K562 (cell line): Measurements from ENCODE around the gene ITGA7. TPM values are rescaled to one million over a fixed set of nuclear protein-coding genes. Genes with fewer than 3 reads are reported as not detected.
A peak's percentile ranks its signal among the peaks of the same experiment; 100 is the strongest.

Experiments
- CBX5 ChIP-seq: IDR thresholded peaks from 2 replicates; pipeline ENCODE4 v1.6.1; 2014; ENCODE audit warnings: low read depth, borderline replicate concordance
- CHCHD3 ChIP-seq: fragments of 250-450 bp; sonication (Bioruptor Pico); IDR thresholded peaks from 2 replicates; pipeline ENCODE4 v2.1.2; 2022; ENCODE audit warnings: mild to moderate bottlenecking
- CREM ChIP-seq: IDR thresholded peaks from 2 replicates; pipeline ENCODE4 v1.6.1; 2014; ENCODE audit warnings: antibody characterized with exemption, low read depth
- DMBX1 ChIP-seq: fragments of 250-450 bp; sonication (Bioruptor Pico); IDR thresholded peaks from 2 replicates; pipeline ENCODE4 v1.8.0; 2022; ENCODE audit warnings: inconsistent platforms, mild to moderate bottlenecking, moderate library complexity, borderline replicate concordance
- LEF1 ChIP-seq: fragments of 450-650 bp; IDR thresholded peaks from 2 replicates; pipeline ENCODE4 v1.6.1; 2016; ENCODE audit warnings: mild to moderate bottlenecking
- MTA1 ChIP-seq: fragments of 450-650 bp; IDR thresholded peaks from 2 replicates; pipeline ENCODE4 v1.6.1; 2017; ENCODE audit warnings: borderline replicate concordance
- MYNN ChIP-seq, 2 experiments: sonication (generic); formaldehyde crosslinking in 1 of 2; IDR thresholded peaks; 2 replicates each; pipeline versions ENCODE4 v1.5.0 to v1.6.1; 2016 to 2020; ENCODE audit warnings: antibody characterized with exemption in 1 of 2, missing genetic modification reagents in 1 of 2
- POLR2AphosphoS2 ChIP-seq: IDR thresholded peaks from 2 replicates; pipeline ENCODE4 v1.6.1; 2012; ENCODE audit warnings: low read length, improper control_type of control experiment
- POLR2B ChIP-seq: fragments of 450-650 bp; IDR thresholded peaks from 2 replicates; pipeline ENCODE4 v1.6.1; 2018; ENCODE audit warnings: low read depth; ENCODE audit not compliant: partially characterized antibody
- SMARCB1 ChIP-seq: IDR thresholded peaks from 2 replicates; pipeline ENCODE4 v1.6.1; 2011; ENCODE audit warnings: improper control_type of control experiment, low read depth; ENCODE audit not compliant: insufficient read length
- YBX1 ChIP-seq: fragments of 450-650 bp; IDR thresholded peaks from 2 replicates; pipeline ENCODE4 v1.7.1; 2016; ENCODE audit warnings: mild to moderate bottlenecking
- ZNF165 ChIP-seq: fragments of 250-450 bp; sonication (Bioruptor Pico); IDR thresholded peaks from 2 replicates; pipeline ENCODE4 v1.4.0; 2020; ENCODE audit warnings: borderline replicate concordance
- ZNF41 ChIP-seq: fragments of 250-450 bp; sonication (Bioruptor Pico); conservative IDR thresholded peaks from 2 replicates; pipeline ENCODE4 v1.4.0; 2020; ENCODE audit warnings: mild to moderate bottlenecking
- ZNF717 ChIP-seq: fragments of 250-450 bp; sonication (Bioruptor Pico); IDR thresholded peaks from 2 replicates; pipeline ENCODE4 v1.5.0; 2021
- polyA plus RNA-seq, 8 experiments: library from polyadenylated mRNA; depleted of rRNA in 4 of 8; stranded (reverse) in 5 of 8; unstranded in 3 of 8; fragments of >200 nt; fragmentation: Nextera tagmentation in 2 of 8; fragmentation: Illumina TruSeq in 1 of 8; extraction: Ambion mirVana in 2 of 8; extraction: Trizol in 1 of 8; gene quantifications; 2 replicates each; pipeline versions ENCODE4 v1.2.1 to v1.2.3, GENCODE V29; 2011 to 2014; ENCODE audit warnings: inconsistent platforms in 1 of 8, missing spikeins in 1 of 8
- total RNA-seq, 7 experiments: library from RNA; depleted of rRNA in 6 of 7; stranded (reverse); fragments of >200 nt in 6 of 7; fragmentation: Illumina TruSeq in 2 of 7; extraction: Trizol in 2 of 7; gene quantifications; 2 replicates each; pipeline versions ENCODE4 v1.2.1 to v1.2.3, GENCODE V29; 2011 to 2021; ENCODE audit warnings: low replicate concordance in 1 of 7
- TF ChIP-seq, protein P1 (sequence below), 2 experiments: fragments of 450-650 bp; IDR thresholded peaks; 2 replicates each; pipeline ENCODE4 v1.6.1; 2016; ENCODE audit warnings: mild to moderate bottlenecking in 2 of 2, borderline replicate concordance in 1 of 2, low read depth in 1 of 2, moderate library complexity in 1 of 2
- TF ChIP-seq, protein P2 (sequence below): IDR thresholded peaks from 2 replicates; pipeline ENCODE4 v1.6.1; 2011; ENCODE audit warnings: borderline replicate concordance, low read depth, mild to moderate bottlenecking, moderate library complexity, low read length; ENCODE audit not compliant: insufficient read depth, poor library complexity, severe bottlenecking

Gene ITGA7
- total and polyA plus RNA-seq, 9 of the 15 experiments (the other 6 are each of a cell fraction or from before 2014, with no cell fraction given), result 0.11 to 2.3 (median 0.56) TPM; not detected in 1

DNA sequence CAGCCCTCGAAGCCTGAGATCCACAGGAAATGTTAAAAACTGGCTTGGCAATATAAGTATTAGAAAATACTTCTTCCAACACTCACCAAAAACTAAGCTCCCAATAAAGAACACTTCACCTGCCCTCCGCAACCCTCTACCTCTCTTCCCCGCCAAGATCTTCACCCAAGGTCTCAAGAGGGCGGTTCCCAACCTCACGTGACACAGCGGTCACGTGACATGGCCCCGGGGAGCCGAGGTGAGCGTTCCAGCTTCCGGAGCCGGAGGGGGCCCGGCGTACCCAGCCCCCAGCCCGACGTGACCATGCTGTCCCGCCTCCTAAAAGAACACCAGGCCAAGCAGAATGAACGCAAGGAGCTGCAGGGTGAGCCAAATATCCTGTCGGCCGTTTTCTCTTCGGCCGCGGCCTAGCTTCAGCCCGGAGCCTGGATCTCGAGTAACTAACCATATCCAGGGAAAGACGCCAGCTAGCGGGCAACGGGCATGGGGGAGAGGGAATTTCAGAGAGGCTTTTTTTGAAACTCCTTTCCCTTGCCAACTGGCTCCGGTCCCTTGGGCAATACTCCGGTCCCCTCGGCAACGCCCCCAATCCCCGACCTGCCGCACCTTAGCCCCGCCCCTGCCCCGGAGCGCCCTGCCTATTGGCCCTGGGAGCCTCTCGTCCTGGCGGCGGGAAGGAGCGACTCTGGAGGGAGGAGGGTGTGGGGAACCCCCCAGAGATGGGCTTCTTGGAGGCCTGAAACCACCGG is 8.3 kb upstream of the ITGA7 start, which contains the start of gene BLOC1S1 (continued):
- TF ChIP-seq, protein P1, sequence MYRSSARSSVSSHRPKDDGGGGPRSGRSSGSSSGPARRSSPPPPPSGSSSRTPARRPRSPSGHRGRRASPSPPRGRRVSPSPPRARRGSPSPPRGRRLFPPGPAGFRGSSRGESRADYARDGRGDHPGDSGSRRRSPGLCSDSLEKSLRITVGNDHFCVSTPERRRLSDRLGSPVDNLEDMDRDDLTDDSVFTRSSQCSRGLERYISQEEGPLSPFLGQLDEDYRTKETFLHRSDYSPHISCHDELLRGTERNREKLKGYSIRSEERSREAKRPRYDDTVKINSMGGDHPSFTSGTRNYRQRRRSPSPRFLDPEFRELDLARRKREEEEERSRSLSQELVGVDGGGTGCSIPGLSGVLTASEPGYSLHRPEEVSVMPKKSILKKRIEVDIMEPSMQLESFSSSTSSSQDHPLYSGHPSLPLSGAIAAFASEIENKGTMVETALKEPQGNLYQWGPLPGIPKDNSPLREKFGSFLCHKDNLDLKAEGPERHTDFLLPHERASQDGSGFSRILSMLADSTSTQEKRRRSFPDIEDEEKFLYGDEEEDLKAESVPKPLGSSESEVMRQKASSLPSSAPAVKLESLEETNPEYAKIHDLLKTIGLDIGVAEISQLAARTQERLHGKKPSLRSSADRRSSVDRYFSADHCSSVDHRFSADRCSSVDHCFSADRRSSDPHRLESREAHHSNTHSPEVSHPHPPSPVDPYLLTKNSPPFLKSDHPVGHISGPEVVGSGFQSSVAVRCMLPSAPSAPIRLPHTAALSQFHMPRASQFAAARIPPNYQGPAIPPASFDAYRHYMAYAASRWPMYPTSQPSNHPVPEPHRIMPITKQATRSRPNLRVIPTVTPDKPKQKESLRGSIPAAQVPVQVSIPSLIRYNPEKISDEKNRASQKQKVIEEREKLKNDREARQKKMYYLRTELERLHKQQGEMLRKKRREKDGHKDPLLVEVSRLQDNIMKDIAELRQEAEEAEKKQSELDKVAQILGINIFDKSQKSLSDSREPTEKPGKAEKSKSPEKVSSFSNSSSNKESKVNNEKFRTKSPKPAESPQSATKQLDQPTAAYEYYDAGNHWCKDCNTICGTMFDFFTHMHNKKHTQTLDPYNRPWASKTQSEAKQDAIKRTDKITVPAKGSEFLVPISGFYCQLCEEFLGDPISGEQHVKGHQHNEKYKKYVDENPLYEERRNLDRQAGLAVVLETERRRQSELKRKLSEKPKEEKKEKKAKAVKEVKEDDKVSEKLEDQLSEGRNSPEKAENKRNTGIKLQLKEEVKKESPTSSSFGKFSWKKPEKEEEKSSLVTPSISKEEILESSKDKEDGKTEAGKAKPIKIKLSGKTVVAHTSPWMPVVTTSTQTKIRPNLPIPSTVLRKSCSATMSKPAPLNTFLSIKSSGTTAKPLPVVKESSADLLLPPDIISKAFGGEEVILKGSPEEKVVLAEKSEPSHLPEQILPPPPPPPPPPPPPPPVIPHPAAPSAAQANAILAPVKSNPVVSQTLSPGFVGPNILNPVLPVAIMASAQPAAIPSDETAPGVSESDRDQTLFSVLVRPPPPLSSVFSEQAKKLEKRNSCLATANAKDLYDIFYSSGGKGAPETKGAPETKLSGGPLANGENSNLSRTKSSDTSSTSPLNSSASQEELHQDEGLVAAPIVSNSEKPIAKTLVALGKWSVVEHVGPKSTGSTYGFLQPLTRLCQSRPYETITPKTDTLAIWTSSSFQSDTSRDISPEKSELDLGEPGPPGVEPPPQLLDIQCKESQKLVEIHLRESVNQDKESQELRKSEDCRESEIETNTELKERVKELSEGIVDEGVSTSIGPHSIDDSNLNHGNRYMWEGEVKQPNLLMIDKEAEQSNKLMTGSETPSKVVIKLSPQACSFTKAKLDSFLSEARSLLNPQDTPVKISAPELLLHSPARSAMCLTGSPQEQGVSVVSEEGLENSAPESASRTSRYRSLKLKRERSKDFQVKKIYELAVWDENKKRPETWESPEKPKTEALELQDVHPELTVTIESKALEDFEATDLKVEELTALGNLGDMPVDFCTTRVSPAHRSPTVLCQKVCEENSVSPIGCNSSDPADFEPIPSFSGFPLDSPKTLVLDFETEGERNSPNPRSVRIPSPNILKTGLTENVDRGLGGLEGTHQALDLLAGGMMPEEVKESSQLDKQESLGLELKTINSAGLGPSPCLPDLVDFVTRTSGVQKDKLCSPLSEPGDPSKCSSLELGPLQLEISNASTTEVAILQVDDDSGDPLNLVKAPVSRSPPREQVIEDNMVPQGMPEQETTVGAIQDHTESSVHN (IDR thresholded peaks at IDR 0.05; ENCODE audit: borderline replicate concordance in 1 of 2, low read depth in 1 of 2), result peak in 1 of 2 experiments; percentile 36; a peak in 1 of 4 replicates
- TF ChIP-seq MTA1 (0 out of 2 replicates have a peak, but pooled peaks have one; percentile 17), CHCHD3 (CRISPR knock-in tag) (no peak), MYNN (IDR thresholded peaks at IDR 0.05) (0 out of 2 replicates have a peak, but pooled peaks have one; percentile 23), MYNN (CRISPR knock-in tag; IDR thresholded peaks at IDR 0.05) (no peak), SMARCB1 (no peak), LEF1 (peak; percentile 86), POLR2B (peak; percentile 49), CREM (peak; percentile 48; the same call in 1 of the 2 replicates), ZNF717 (no peak), ZNF41 (CRISPR knock-in tag) (no peak), DMBX1 (CRISPR knock-in tag) (peak; percentile 65; the same call in 1 of the 2 replicates), ZNF165 (CRISPR knock-in tag) (no peak; the same call in 1 of the 2 replicates), CBX5 (no peak; the same call in 1 of the 2 replicates), YBX1 (no peak), POLR2AphosphoS2 (no peak)
- TF ChIP-seq, protein P2, sequence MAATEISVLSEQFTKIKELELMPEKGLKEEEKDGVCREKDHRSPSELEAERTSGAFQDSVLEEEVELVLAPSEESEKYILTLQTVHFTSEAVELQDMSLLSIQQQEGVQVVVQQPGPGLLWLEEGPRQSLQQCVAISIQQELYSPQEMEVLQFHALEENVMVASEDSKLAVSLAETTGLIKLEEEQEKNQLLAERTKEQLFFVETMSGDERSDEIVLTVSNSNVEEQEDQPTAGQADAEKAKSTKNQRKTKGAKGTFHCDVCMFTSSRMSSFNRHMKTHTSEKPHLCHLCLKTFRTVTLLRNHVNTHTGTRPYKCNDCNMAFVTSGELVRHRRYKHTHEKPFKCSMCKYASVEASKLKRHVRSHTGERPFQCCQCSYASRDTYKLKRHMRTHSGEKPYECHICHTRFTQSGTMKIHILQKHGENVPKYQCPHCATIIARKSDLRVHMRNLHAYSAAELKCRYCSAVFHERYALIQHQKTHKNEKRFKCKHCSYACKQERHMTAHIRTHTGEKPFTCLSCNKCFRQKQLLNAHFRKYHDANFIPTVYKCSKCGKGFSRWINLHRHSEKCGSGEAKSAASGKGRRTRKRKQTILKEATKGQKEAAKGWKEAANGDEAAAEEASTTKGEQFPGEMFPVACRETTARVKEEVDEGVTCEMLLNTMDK, result peak; percentile 67
